Astrocyte of the spinal cord (primary cell): ENCODE measurements around the gene PINK1.

ENCODE experiments used
- DNase-seq: peaks from one replicate; pipeline ENCODE4 v3.0.0; 2011; ENCODE audit warnings: low read depth, low spot score
- H3K4me3 ChIP-seq: 2 replicates; pipeline ENCODE4 v1.5.1; 2011; ENCODE audit warnings: low read depth, mild to moderate bottlenecking, low read length, moderate library complexity
- CTCF ChIP-seq: IDR thresholded peaks from 2 replicates; pipeline ENCODE4 v1.5.1; 2012; ENCODE audit warnings: low read depth, mild to moderate bottlenecking, low read length, inconsistent platforms
- in situ Hi-C: cut with HindIII; loops from 2 replicates; pipeline ENCODE4 v1.10.0; 2017; ENCODE audit warnings: low sequenced_read_pairs

PINK1 gene

DNA sequence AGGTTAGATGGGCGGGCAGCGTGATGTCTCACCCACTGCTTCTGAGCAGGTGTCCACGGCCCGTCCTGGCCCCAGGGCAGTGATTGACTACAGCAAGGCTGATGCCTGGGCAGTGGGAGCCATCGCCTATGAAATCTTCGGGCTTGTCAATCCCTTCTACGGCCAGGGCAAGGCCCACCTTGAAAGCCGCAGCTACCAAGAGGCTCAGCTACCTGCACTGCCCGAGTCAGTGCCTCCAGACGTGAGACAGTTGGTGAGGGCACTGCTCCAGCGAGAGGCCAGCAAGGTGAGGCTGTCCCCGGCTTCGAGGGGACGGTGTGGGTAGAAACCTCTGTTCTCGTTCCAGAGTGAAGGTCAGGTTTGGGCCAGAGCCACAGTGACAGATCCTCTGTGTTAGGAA is 15.7 kb downstream of the PINK1 start:
- H3K4me3 ChIP-seq: no peak overlapping the region
- in situ Hi-C loops: no loop called here
- no peak for DNase-seq
- no peak for TF ChIP-seq CTCF

- DNase-seq: no peak
- in situ Hi-C loops: no loop called here
- no peak overlapping the region for H3K4me3 ChIP-seq
- TF ChIP-seq CTCF: no peak
Observed at GRCh38 chr1:20652300-20652699, 19.0 kb downstream of the PINK1 start.

GRCh38 chr1:20654104-20654690 is 20.9 kb downstream of the PINK1 start:
- DNase-seq: peak; percentile 4
- H3K4me3 ChIP-seq: no peak overlapping the region
- in situ Hi-C loops: no loop called here
- TF ChIP-seq CTCF: no peak

GRCh38 chr1:20657024-20657423 is 23.8 kb downstream of the PINK1 start:
- TF ChIP-seq CTCF: no peak
- in situ Hi-C loops: no loop called here
- DNase-seq: no peak
- H3K4me3 ChIP-seq: no peak overlapping the region

DNA sequence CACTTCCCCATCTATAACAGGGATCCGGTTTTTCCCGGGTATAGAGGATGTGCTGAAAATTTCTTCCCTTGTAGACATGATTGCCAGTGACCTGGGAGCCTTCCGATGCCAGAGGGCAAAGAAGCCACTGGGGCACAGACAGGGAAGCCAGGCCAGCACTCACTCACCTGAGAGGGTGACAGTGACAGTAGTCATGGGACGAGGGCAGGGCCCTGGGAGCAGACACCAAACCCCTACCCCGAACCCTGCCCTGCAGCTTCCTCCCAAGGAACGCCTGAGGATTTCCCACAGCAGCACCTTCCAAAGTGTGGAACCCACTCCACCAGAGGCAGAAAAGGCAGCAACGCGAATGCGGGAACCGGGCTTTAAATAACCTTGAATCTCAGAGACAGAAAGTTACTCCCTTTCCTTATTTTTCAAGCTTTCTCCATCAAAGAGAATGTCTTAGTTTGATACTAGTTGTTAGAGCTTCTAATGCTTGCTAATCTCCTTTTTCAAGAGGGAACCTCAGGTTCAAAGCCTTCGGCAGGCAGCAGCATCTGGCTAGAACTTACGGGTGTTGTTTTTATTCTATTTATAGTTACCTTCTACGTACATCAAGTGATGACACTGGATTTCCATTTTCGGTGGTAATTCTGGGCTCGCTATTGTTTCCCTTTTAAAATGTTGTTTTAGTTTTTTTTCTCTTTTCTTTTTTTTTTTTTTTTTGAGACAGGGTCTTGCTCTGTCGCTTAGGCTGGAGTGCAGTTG is 25.1 kb downstream of the PINK1 start:
- no peak for TF ChIP-seq CTCF
- in situ Hi-C loops: no loop called here
- no peak for DNase-seq
- no peak overlapping the region for H3K4me3 ChIP-seq

- no peak for DNase-seq
- no peak for TF ChIP-seq CTCF
- in situ Hi-C loops: no loop called here
- peak overlapping the region; percentile 97 for H3K4me3 ChIP-seq
Observed at GRCh38 chr1:20660363-20660762, 27.1 kb downstream of the PINK1 start.
